Measurements from ENCODE around the gene CTNNA3.

CTNNA3 gene

GRCh38 chr10:67319976-67320375 is 376.0 kb downstream of the CTNNA3 start:
- H3K27ac Mint-ChIP-seq = no peak overlapping the region

DNA sequence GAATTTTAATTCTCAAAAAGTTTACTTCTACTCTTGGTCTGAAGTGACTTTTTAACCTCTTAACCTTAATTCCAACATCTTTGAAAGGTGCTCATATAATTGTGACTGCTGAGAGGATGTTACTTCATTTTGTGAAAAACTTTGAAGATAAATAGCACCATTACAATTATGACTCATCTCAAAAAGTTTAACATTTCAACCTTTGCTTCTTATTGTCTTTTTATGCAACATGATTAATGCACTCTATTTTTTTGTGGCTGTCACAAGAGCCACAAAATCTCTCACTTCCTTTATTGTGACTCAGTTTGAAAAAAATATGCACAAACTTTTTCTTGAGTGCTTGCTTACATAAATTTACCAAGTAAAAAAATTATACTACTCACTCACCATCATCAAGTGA is 387.1 kb downstream of the CTNNA3 start:
- no peaks in the 10 kb centered on the region for H3K4me1 Mint-ChIP-seq (ENCODE audit: low read depth)
- no peaks in the 10 kb centered on the region for H3K36me3 Mint-ChIP-seq
- no peaks in the 10 kb centered on the region for H3K27me3 Mint-ChIP-seq
- H3K27ac Mint-ChIP-seq = no peak overlapping the region
- no peak overlapping the region for H3K4me3 Mint-ChIP-seq
- H3K9me3 Mint-ChIP-seq (ENCODE audit: low read depth) = peaks cover 13% of the 10 kb centered on the region

More at GRCh38 chr10:67319976-67320375, 376.0 kb downstream of the CTNNA3 start:
- H3K27me3 Mint-ChIP-seq = no peaks in the 10 kb centered on the region
- H3K9me3 Mint-ChIP-seq (ENCODE audit: low read depth) = no peaks in the 10 kb centered on the region
- H3K36me3 Mint-ChIP-seq = no peaks in the 10 kb centered on the region
- no peaks in the 10 kb centered on the region for H3K4me1 Mint-ChIP-seq (ENCODE audit: low read depth)
- H3K4me3 Mint-ChIP-seq = no peak overlapping the region

DNA sequence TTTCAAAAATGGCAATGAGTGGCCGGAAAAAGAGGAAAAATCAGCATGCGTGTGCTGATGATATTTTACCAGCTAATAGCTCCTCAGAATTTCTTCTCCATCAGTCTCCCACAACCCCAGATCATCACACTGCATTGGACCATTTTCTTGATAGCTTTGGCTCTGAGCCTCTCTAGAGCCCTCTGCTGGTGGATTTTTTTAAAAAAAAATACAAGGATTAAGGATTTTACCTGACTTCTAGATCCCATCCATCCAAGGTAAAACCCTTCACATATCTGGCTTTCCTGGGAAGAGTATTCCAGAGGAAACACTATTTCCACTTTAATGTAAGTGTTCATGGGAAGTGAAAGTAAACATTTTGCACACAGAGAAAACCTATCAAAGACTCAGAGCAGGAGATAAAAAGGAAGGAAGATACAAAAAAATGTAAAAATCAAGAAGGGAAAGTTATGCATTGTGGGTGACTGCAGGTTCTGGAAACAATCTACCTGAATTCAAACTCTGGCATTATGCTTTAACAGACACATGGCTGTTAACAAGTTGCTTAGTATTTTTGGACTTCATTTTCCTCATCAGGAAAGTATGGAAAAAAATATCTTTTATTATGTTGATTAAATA is 389.3 kb downstream of the CTNNA3 start:
- no peak overlapping the region for H3K4me3 Mint-ChIP-seq
- no peaks in the 10 kb centered on the region for H3K27me3 Mint-ChIP-seq
- no peak overlapping the region for H3K27ac Mint-ChIP-seq
- no peaks in the 10 kb centered on the region for H3K36me3 Mint-ChIP-seq
- H3K4me1 Mint-ChIP-seq (ENCODE audit: low read depth) = no peaks in the 10 kb centered on the region
- H3K9me3 Mint-ChIP-seq (ENCODE audit: low read depth) = peaks cover 13% of the 10 kb centered on the region

GRCh38 chr10:67302701-67303100 is 393.3 kb downstream of the CTNNA3 start:
- Mint-ChIP-seq H3K4me3 (no peak overlapping the region), H3K4me1 (ENCODE audit: low read depth) (no peaks in the 10 kb centered on the region), H3K9me3 (ENCODE audit: low read depth) (peaks cover 8% of the 10 kb centered on the region), H3K27me3 (peaks cover 2% of the 10 kb centered on the region), H3K27ac (no peak overlapping the region), H3K36me3 (no peaks in the 10 kb centered on the region)

GRCh38 chr10:67299761-67300160 is 396.2 kb downstream of the CTNNA3 start:
- Mint-ChIP-seq H3K27me3 (peaks cover 2% of the 10 kb centered on the region), H3K4me3 (no peak overlapping the region), H3K36me3 (no peaks in the 10 kb centered on the region), H3K4me1 (ENCODE audit: low read depth) (no peaks in the 10 kb centered on the region), H3K27ac (no peak overlapping the region), H3K9me3 (ENCODE audit: low read depth) (peaks cover 4% of the 10 kb centered on the region)

DNA sequence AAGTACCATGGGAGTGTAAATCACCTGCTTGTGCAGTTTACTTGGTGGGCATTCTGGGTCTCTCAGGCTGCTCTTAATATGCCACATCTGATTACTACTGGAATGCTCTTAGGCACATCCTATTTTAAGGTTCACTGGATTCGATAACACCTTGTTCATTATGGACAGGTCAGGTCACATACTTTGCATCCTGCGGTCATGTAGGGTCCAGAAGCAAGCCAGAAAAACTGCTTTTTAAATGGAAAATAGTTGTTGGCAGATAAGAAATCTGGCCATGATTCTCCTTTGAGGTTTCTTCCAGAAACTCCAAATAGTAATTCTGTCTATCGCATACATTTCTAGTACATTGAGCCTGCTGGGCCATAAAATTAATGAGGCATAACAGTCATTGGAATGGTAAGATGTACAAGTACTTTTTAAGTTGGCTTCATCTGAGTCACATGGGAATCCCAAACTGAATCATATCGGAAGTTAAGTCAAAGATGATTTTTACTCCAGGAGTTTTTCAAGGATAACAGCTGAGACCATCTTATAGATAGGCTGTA is 398.3 kb downstream of the CTNNA3 start:
- Mint-ChIP-seq H3K4me3 (no peak overlapping the region), H3K27ac (no peak overlapping the region), H3K4me1 (ENCODE audit: low read depth) (no peaks in the 10 kb centered on the region), H3K9me3 (ENCODE audit: low read depth) (peaks cover 4% of the 10 kb centered on the region), H3K27me3 (peaks cover 2% of the 10 kb centered on the region), H3K36me3 (no peaks in the 10 kb centered on the region)

DNA sequence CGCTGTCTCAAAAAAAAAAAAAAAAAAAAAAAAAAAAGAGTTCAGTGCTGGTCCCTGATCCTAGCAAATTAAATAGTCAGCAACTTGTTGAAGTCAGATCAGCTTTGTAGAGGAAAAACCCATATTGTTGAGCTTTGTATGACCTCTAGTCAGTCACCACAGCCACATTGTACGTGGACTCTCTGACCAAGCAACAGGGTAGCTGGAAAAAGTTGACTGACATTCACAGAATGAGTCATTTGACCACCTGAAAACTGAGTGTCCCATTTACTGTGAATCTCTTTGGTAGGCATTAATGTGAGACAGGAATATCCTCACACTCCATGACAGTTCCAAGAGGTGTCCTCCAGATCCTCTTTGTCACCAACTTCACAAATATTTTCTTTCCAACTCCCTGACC is 399.1 kb downstream of the CTNNA3 start:
- Mint-ChIP-seq H3K27me3 (peaks cover 2% of the 10 kb centered on the region), H3K36me3 (no peaks in the 10 kb centered on the region), H3K27ac (no peak overlapping the region), H3K4me1 (ENCODE audit: low read depth) (no peaks in the 10 kb centered on the region), H3K4me3 (no peak overlapping the region), H3K9me3 (ENCODE audit: low read depth) (peaks cover 4% of the 10 kb centered on the region)

GRCh38 chr10:67288688-67289410 is 407.1 kb downstream of the CTNNA3 start:
- Mint-ChIP-seq H3K4me1 (ENCODE audit: low read depth) (no peaks in the 10 kb centered on the region), H3K27ac (no peak overlapping the region), H3K9me3 (ENCODE audit: low read depth) (no peaks in the 10 kb centered on the region), H3K4me3 (no peak overlapping the region), H3K36me3 (no peaks in the 10 kb centered on the region), H3K27me3 (no peaks in the 10 kb centered on the region)

DNA sequence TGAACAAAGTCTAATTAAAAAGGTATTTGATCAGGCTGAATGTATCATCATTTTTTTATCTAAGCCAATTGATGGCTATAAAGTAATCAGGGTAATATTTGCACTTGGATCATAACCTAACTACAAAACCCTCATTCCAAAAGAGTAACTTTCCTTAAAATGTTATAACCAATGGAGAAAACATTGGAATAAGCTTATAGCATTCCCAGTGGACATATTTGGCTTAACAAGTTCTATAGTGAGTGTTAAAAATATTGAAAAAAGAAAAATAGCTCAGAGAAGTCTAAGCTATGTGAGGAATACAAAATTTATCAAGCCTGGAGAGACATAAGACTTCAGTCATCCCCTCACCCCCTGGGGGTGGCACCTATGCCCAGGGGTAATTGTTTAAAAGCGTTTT is 411.4 kb downstream of the CTNNA3 start:
- no peaks in the 10 kb centered on the region for H3K36me3 Mint-ChIP-seq
- H3K27me3 Mint-ChIP-seq = no peaks in the 10 kb centered on the region
- no peaks in the 10 kb centered on the region for H3K4me1 Mint-ChIP-seq (ENCODE audit: low read depth)
- no peak overlapping the region for H3K4me3 Mint-ChIP-seq
- H3K27ac Mint-ChIP-seq = no peak overlapping the region
- H3K9me3 Mint-ChIP-seq (ENCODE audit: low read depth) = no peaks in the 10 kb centered on the region

DNA sequence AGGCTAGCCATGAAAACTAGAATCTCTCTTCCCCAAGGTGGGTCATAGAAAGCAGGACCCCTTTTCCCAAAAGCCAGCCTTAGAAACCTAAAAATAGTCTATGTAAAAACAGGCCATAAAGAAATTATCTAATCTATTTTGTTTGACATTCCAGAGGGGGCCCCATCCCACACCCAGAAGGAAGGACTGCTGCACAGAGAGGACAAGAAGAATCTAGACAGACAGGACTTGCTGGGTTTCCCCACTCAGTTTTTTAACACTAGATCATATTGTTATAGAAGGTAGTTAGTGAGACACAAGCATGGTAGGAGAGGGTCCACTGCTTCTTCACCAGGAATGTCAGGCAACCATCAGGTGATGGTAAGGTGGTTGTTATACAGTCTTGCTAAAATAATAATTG is 413.1 kb downstream of the CTNNA3 start:
- H3K9me3 Mint-ChIP-seq (ENCODE audit: low read depth) = no peaks in the 10 kb centered on the region
- no peaks in the 10 kb centered on the region for H3K27me3 Mint-ChIP-seq
- H3K4me3 Mint-ChIP-seq = no peak overlapping the region
- H3K27ac Mint-ChIP-seq = no peak overlapping the region
- H3K4me1 Mint-ChIP-seq (ENCODE audit: low read depth) = no peaks in the 10 kb centered on the region
- no peaks in the 10 kb centered on the region for H3K36me3 Mint-ChIP-seq

DNA sequence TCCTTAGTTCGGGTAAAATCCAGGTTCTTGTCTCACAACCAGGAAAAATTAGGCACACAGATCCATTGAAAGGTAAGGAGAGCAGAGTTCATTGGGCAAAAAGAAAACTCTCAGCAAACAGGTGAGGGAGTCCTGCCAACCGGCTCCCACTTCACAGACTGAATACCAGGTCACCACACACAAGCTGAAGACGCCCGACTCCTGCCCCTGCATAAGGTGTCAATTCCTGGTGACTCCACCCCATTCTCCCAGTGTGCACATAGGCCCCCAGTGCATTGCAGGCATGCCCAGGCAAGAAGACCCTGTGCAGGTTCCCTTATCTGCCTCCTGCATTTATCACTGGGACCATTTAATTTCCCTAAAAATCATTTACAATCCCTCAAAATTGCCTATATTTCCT is 415.6 kb downstream of the CTNNA3 start:
- H3K4me3 Mint-ChIP-seq = no peak overlapping the region
- H3K9me3 Mint-ChIP-seq (ENCODE audit: low read depth) = no peaks in the 10 kb centered on the region
- H3K36me3 Mint-ChIP-seq = no peaks in the 10 kb centered on the region
- no peak overlapping the region for H3K27ac Mint-ChIP-seq
- no peaks in the 10 kb centered on the region for H3K4me1 Mint-ChIP-seq (ENCODE audit: low read depth)
- H3K27me3 Mint-ChIP-seq = no peaks in the 10 kb centered on the region

DNA sequence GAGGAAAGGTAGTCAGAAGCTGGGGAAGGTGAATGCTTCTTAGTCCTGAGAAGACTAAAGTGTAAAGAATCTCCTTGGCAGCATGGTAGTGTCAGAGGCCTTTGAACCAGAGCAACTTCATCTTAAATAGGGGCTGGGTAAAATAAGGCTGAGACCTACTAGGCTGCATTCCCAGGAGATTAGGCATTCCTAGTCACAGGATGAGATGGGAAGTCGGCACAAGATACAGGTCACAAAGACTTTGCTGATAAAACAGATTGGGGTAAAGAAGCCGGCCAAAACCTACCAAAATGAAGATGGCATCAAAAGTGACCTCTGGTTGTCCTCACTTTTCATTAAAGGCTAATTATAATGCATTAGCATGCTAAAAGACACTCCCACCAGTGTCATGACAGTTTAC is 418.6 kb downstream of the CTNNA3 start:
- Mint-ChIP-seq H3K27me3 (no peaks in the 10 kb centered on the region), H3K9me3 (ENCODE audit: low read depth) (no peaks in the 10 kb centered on the region), H3K4me1 (ENCODE audit: low read depth) (no peaks in the 10 kb centered on the region), H3K4me3 (no peak overlapping the region), H3K27ac (no peak overlapping the region), H3K36me3 (no peaks in the 10 kb centered on the region)

GRCh38 chr10:67269828-67270227 is 426.2 kb downstream of the CTNNA3 start:
- no peaks in the 10 kb centered on the region for H3K9me3 Mint-ChIP-seq (ENCODE audit: low read depth)
- no peaks in the 10 kb centered on the region for H3K4me1 Mint-ChIP-seq (ENCODE audit: low read depth)
- H3K27me3 Mint-ChIP-seq = no peaks in the 10 kb centered on the region
- no peaks in the 10 kb centered on the region for H3K36me3 Mint-ChIP-seq
- H3K27ac Mint-ChIP-seq = no peak overlapping the region
- H3K4me3 Mint-ChIP-seq = no peak overlapping the region

GRCh38 chr10:67268146-67268545 is 427.8 kb downstream of the CTNNA3 start:
- H3K27me3 Mint-ChIP-seq = peaks cover 2% of the 10 kb centered on the region
- H3K9me3 Mint-ChIP-seq (ENCODE audit: low read depth) = no peaks in the 10 kb centered on the region
- H3K27ac Mint-ChIP-seq = no peak overlapping the region
- H3K36me3 Mint-ChIP-seq = no peaks in the 10 kb centered on the region
- no peak overlapping the region for H3K4me3 Mint-ChIP-seq
- no peaks in the 10 kb centered on the region for H3K4me1 Mint-ChIP-seq (ENCODE audit: low read depth)

DNA sequence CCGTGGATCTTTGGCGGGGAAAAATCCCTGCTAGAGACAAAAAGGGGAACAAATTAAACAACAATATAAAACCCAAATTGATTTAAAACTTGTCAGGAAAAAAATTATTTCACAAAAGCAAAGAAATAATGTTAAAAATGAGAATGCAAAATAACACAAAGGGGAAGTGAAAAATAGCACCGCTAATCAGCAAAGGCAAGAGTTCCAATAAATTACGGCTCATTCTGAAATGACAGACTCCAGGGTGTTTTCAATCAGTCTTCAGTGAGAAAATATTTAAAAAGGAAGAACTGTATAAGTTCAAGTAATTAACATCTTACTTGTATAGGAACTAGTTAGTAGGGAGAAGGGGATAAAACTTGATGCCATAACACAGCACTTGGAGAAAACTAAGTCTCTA is 433.3 kb downstream of the CTNNA3 start:
- Mint-ChIP-seq H3K27me3 (peaks cover 7% of the 10 kb centered on the region), H3K4me1 (ENCODE audit: low read depth) (no peaks in the 10 kb centered on the region), H3K9me3 (ENCODE audit: low read depth) (peaks cover 3% of the 10 kb centered on the region), H3K36me3 (no peaks in the 10 kb centered on the region), H3K27ac (no peak overlapping the region), H3K4me3 (no peak overlapping the region)
